Osteoblast (primary cell): ENCODE data around the gene DPP6. TPM values are rescaled to one million over a fixed set of nuclear protein-coding genes. Genes with fewer than 3 reads are reported as not detected.

ENCODE experiments used
- DNase-seq: peaks from one replicate; pipeline ENCODE4 v3.0.0; 2011; ENCODE audit warnings: low spot score, mixed read lengths; ENCODE audit not compliant: insufficient read length; ENCODE audit errors: missing footprints
- H2AFZ ChIP-seq: 2 replicates; pipeline ENCODE4 v1.6.0; 2011; ENCODE audit warnings: mild to moderate bottlenecking, low read length
- H3K27ac ChIP-seq: 2 replicates; pipeline ENCODE4 v1.5.1; 2011; ENCODE audit warnings: mild to moderate bottlenecking, low read depth, low read length, moderate library complexity
- H3K27me3 ChIP-seq: 2 replicates; pipeline ENCODE4 v1.6.0; 2012; ENCODE audit warnings: mild to moderate bottlenecking, control low read depth, inconsistent platforms, low read length, moderate library complexity; ENCODE audit not compliant: insufficient read depth
- H3K36me3 ChIP-seq: 2 replicates; pipeline ENCODE4 v1.5.1; 2011; ENCODE audit warnings: mild to moderate bottlenecking, low read length, control low read depth, moderate library complexity; ENCODE audit not compliant: insufficient read depth
- H3K4me1 ChIP-seq: 2 replicates; pipeline ENCODE4 v1.5.1; 2011; ENCODE audit warnings: mild to moderate bottlenecking, low read length, control low read depth, moderate library complexity; ENCODE audit not compliant: insufficient read depth
- H3K4me2 ChIP-seq: 2 replicates; pipeline ENCODE4 v1.6.0; 2011; ENCODE audit warnings: mild to moderate bottlenecking, low read length; ENCODE audit not compliant: insufficient read depth
- H3K4me3 ChIP-seq: fragments of 200-600 bp; sonication (generic); 3 replicates; pipeline ENCODE4 v1.5.1; 2012; ENCODE audit warnings: mild to moderate bottlenecking, low read length, inconsistent platforms; ENCODE audit not compliant: insufficient read depth
- H3K79me2 ChIP-seq: 2 replicates; pipeline ENCODE4 v1.6.0; 2012; ENCODE audit warnings: mild to moderate bottlenecking, low read length, control low read depth, inconsistent platforms; ENCODE audit not compliant: insufficient read depth
- H3K9me3 ChIP-seq: 2 replicates; pipeline ENCODE4 v1.5.1; 2011; ENCODE audit warnings: low read depth, low read length, control low read depth
- H4K20me1 ChIP-seq: 2 replicates; pipeline ENCODE4 v1.6.0; 2012; ENCODE audit warnings: mild to moderate bottlenecking, low read length, control low read depth; ENCODE audit not compliant: insufficient read depth
- CTCF ChIP-seq: IDR thresholded peaks from 2 replicates; pipeline ENCODE4 v1.5.1; 2011; ENCODE audit warnings: mild to moderate bottlenecking, low read depth, low read length, moderate library complexity; ENCODE audit errors: extremely low read depth
- total RNA-seq: library from RNA; depleted of rRNA; stranded (reverse); fragments of >200 nt; gene quantifications from 2 replicates; pipeline ENCODE4 v1.2.3, GENCODE V29; 2012

DPP6 gene
- total RNA-seq, 1 donor: not detected

- Histone ChIP-seq H3K9me3 (no peaks in the 10 kb centered on the region), H2AFZ (no peak overlapping the region)
- no peak for TF ChIP-seq CTCF
These were observed 146.3 kb downstream of the DPP6 start for GRCh38 chr7:154198481-154198880.

GRCh38 chr7:154200241-154200640, 148.0 kb downstream of the DPP6 start:
- no peak overlapping the region for H2AFZ ChIP-seq
- no peak for DNase-seq
- H3K4me3 ChIP-seq: no peak overlapping the region
- H3K4me1 ChIP-seq: no peaks in the 10 kb centered on the region
- H3K36me3 ChIP-seq: no peaks in the 10 kb centered on the region
- no peak overlapping the region for H3K4me2 ChIP-seq
- H3K27ac ChIP-seq: no peak overlapping the region
- H3K9me3 ChIP-seq: no peaks in the 10 kb centered on the region
- no peaks in the 10 kb centered on the region for H4K20me1 ChIP-seq
- H3K27me3 ChIP-seq: no peaks in the 10 kb centered on the region
- no peaks in the 10 kb centered on the region for H3K79me2 ChIP-seq
- TF ChIP-seq CTCF: no peak

More at GRCh38 chr7:154198481-154198880, 146.3 kb downstream of the DPP6 start:
- H3K27ac ChIP-seq: no peak overlapping the region
- DNase-seq: no peak
- no peaks in the 10 kb centered on the region for H3K4me1 ChIP-seq
- no peaks in the 10 kb centered on the region for H3K79me2 ChIP-seq
- H3K4me3 ChIP-seq: no peak overlapping the region
- H3K27me3 ChIP-seq: no peaks in the 10 kb centered on the region
- H3K4me2 ChIP-seq: no peak overlapping the region
- H4K20me1 ChIP-seq: no peaks in the 10 kb centered on the region
- no peaks in the 10 kb centered on the region for H3K36me3 ChIP-seq

GRCh38 chr7:154202002-154202401, 149.8 kb downstream of the DPP6 start:
- H3K79me2 ChIP-seq: no peaks in the 10 kb centered on the region
- no peak overlapping the region for H3K4me2 ChIP-seq
- H3K4me1 ChIP-seq: no peaks in the 10 kb centered on the region
- H3K4me3 ChIP-seq: no peak overlapping the region
- no peaks in the 10 kb centered on the region for H3K9me3 ChIP-seq
- no peaks in the 10 kb centered on the region for H4K20me1 ChIP-seq
- H2AFZ ChIP-seq: no peak overlapping the region
- DNase-seq: no peak
- TF ChIP-seq CTCF: no peak
- H3K36me3 ChIP-seq: no peaks in the 10 kb centered on the region
- H3K27ac ChIP-seq: no peak overlapping the region
- H3K27me3 ChIP-seq: no peaks in the 10 kb centered on the region

- no peaks in the 10 kb centered on the region for H3K79me2 ChIP-seq
- H3K4me3 ChIP-seq: no peak overlapping the region
- H3K4me1 ChIP-seq: no peaks in the 10 kb centered on the region
- DNase-seq: no peak
- H3K27me3 ChIP-seq: no peaks in the 10 kb centered on the region
- no peak overlapping the region for H2AFZ ChIP-seq
- H4K20me1 ChIP-seq: no peaks in the 10 kb centered on the region
- H3K9me3 ChIP-seq: no peaks in the 10 kb centered on the region
- no peaks in the 10 kb centered on the region for H3K36me3 ChIP-seq
- H3K4me2 ChIP-seq: no peak overlapping the region
- no peak for TF ChIP-seq CTCF
- no peak overlapping the region for H3K27ac ChIP-seq
These were observed 151.8 kb downstream of the DPP6 start for GRCh38 chr7:154204046-154204445.
